ENCODE measurements around the gene TATDN3.
"Not testable (repeated sequence)": the region's sequence is repeated elsewhere in the genome, so short reads cannot be mapped to it uniquely, and the experiment has no call there.

Gene TATDN3

DNA sequence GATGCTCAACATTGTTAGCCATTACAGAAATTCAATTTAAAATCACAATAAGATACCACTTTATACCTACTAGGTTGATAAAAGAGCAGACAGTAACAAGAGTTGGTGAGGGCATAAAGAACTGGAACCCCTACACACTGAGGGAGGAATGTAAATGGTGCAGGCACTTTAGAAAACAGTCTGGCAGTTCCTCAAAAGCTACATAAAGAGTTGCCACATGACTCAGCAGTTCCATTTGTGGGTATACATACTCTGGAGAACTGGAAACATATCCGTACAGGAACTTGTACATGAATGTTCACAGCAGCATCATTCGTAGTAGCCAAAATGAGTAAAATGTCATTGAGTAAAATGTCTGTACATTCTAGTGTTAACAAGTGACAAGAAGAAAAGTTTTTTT lies 17.1 kb upstream of the TATDN3 start:
- no peak overlapping the region for H3K4me3 ChIP-seq (ENCODE audit: low read depth, low read length, poor library complexity, severe bottlenecking)
- no peaks in the 10 kb centered on the region for H3K9me3 ChIP-seq (ENCODE audit: low read length)
- TF ChIP-seq, protein P1, sequence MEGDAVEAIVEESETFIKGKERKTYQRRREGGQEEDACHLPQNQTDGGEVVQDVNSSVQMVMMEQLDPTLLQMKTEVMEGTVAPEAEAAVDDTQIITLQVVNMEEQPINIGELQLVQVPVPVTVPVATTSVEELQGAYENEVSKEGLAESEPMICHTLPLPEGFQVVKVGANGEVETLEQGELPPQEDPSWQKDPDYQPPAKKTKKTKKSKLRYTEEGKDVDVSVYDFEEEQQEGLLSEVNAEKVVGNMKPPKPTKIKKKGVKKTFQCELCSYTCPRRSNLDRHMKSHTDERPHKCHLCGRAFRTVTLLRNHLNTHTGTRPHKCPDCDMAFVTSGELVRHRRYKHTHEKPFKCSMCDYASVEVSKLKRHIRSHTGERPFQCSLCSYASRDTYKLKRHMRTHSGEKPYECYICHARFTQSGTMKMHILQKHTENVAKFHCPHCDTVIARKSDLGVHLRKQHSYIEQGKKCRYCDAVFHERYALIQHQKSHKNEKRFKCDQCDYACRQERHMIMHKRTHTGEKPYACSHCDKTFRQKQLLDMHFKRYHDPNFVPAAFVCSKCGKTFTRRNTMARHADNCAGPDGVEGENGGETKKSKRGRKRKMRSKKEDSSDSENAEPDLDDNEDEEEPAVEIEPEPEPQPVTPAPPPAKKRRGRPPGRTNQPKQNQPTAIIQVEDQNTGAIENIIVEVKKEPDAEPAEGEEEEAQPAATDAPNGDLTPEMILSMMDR (IDR thresholded peaks at IDR 0.05; ENCODE audit: low read length), result no peak
- no peak for TF ChIP-seq EZH2 (IDR thresholded peaks at IDR 0.05; ENCODE audit: borderline replicate concordance, low read length)
- H3K27me3 ChIP-seq (ENCODE audit: insufficient read depth, low read length), result no peaks in the 10 kb centered on the region
- no peaks in the 10 kb centered on the region for H3K4me1 ChIP-seq (ENCODE audit: insufficient read depth, low read length, severe bottlenecking)
- H3K36me3 ChIP-seq (ENCODE audit: insufficient read depth, low read length), result peaks cover 37% of the 10 kb centered on the region
- no peak overlapping the region for H3K4me2 ChIP-seq (ENCODE audit: low read length)
- H3K27ac ChIP-seq (ENCODE audit: low read depth, low read length, poor library complexity, severe bottlenecking), result no peak overlapping the region
- H2AFZ ChIP-seq (ENCODE audit: low read length), result no peak overlapping the region
- no peak overlapping the region for H3K9ac ChIP-seq (ENCODE audit: low read length)
- H4K20me1 ChIP-seq (ENCODE audit: insufficient read depth, low read length), result no peaks in the 10 kb centered on the region
- H3K9me2 ChIP-seq (ENCODE audit: low read depth, low read length), result no peaks in the 10 kb centered on the region
- H3K79me2 ChIP-seq (ENCODE audit: insufficient read depth, low read length), result no peaks in the 10 kb centered on the region; the same call in 1 of the 2 replicates
- no peaks in the 10 kb centered on the region for H3F3A ChIP-seq (ENCODE audit: insufficient read depth, low read length)

DNA sequence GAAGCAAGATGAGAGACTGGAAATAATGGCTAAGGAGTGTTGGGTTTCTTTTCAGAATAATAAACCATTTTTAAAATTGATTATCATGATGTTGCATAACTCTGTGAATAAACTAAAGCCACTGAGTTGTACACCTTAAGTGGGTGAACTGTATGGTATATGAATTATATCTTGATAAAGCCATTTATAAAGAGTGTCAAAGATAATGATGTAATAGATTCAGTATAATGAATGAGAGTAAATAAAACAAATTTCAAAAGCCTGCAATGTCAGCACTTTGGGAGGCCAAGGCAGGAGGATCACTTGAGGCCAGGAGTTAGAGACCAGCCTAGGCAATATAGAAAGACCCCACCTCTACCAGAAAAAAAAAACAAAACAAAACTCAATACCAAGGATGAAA lies 16.5 kb upstream of the TATDN3 start:
- peaks cover 31% of the 10 kb centered on the region for H3K36me3 ChIP-seq (ENCODE audit: insufficient read depth, low read length)
- H3K27me3 ChIP-seq (ENCODE audit: insufficient read depth, low read length), result no peaks in the 10 kb centered on the region
- no peaks in the 10 kb centered on the region; the same call in 1 of the 2 replicates for H3K79me2 ChIP-seq (ENCODE audit: insufficient read depth, low read length)
- no peak overlapping the region for H3K4me2 ChIP-seq (ENCODE audit: low read length)
- no peak overlapping the region for H3K9ac ChIP-seq (ENCODE audit: low read length)
- no peaks in the 10 kb centered on the region for H3K4me1 ChIP-seq (ENCODE audit: insufficient read depth, low read length, severe bottlenecking)
- H3K9me2 ChIP-seq (ENCODE audit: low read depth, low read length), result no peaks in the 10 kb centered on the region
- H3K4me3 ChIP-seq (ENCODE audit: low read depth, low read length, poor library complexity, severe bottlenecking), result no peak overlapping the region
- no peaks in the 10 kb centered on the region for H4K20me1 ChIP-seq (ENCODE audit: insufficient read depth, low read length)
- no peak overlapping the region for H2AFZ ChIP-seq (ENCODE audit: low read length)
- no peaks in the 10 kb centered on the region for H3F3A ChIP-seq (ENCODE audit: insufficient read depth, low read length)
- no peak overlapping the region for H3K27ac ChIP-seq (ENCODE audit: low read depth, low read length, poor library complexity, severe bottlenecking)
- no peaks in the 10 kb centered on the region for H3K9me3 ChIP-seq (ENCODE audit: low read length)
- TF ChIP-seq, protein P1 (IDR thresholded peaks at IDR 0.05; ENCODE audit: low read length), result no peak

DNA sequence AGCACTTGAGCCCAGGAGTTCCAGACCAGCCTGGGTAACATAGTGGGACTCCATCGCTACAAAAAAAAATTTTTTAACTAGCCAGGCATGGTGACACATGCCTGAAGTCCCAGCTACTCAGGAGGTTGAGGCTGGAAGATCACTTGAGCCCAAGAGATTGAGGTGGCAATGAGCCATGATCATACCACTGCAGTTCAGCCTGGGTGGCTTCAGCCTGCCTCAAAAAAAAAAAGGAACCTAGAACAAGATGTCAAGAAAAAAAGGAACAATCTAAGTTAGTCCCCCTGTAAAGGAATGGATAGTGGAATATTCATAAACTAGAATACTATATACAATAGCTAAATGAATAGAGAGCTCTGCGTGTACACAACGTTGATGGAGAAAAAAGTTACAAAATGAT lies 14.5 kb upstream of the TATDN3 start:
- no peaks in the 10 kb centered on the region for H3K79me2 ChIP-seq (ENCODE audit: insufficient read depth, low read length)
- H3K36me3 ChIP-seq (ENCODE audit: insufficient read depth, low read length), result peaks cover 38% of the 10 kb centered on the region

DNA sequence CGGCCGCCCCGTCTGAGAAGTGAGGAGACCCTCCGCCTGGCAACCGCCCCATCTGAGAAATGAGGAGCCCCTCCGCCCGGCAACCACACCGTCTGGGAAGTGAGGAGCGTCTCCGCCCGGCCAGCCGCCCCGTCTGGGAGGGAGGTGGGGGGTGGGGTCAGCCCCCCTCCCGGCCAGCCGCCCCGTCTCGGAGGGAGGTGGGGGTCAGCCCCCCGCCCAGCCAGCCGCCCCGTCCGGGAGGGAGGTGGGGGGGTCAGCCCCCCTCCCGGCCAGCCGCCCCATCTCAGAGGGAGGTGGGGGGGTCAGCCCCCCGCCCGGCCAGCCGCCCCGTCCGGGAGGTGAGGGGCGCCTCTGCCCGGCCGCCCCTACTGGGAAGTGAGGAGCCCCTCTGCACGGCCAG lies 12.6 kb upstream of the TATDN3 start:
- H3K79me2 ChIP-seq (ENCODE audit: insufficient read depth, low read length); H3F3A ChIP-seq (ENCODE audit: insufficient read depth, low read length); H3K4me1 ChIP-seq (ENCODE audit: insufficient read depth, low read length, severe bottlenecking); H3K9ac ChIP-seq (ENCODE audit: low read length); H3K4me2 ChIP-seq (ENCODE audit: low read length); H3K9me3 ChIP-seq (ENCODE audit: low read length); H3K4me3 ChIP-seq (ENCODE audit: low read depth, low read length, poor library complexity, severe bottlenecking); H4K20me1 ChIP-seq (ENCODE audit: insufficient read depth, low read length); H3K9me2 ChIP-seq (ENCODE audit: low read depth, low read length); H3K27me3 ChIP-seq (ENCODE audit: insufficient read depth, low read length); H2AFZ ChIP-seq (ENCODE audit: low read length); H3K27ac ChIP-seq (ENCODE audit: low read depth, low read length, poor library complexity, severe bottlenecking): not testable (repeated sequence)
- H3K36me3 ChIP-seq (ENCODE audit: insufficient read depth, low read length), result peaks cover 42% of the 10 kb centered on the region

More for the DNA sequence above, 14.5 kb upstream of the TATDN3 start:
- Histone ChIP-seq H3K27ac (ENCODE audit: low read depth, low read length, poor library complexity, severe bottlenecking) (no peak overlapping the region), H2AFZ (ENCODE audit: low read length) (no peak overlapping the region), H3K9me3 (ENCODE audit: low read length) (no peaks in the 10 kb centered on the region), H3K27me3 (ENCODE audit: insufficient read depth, low read length) (no peaks in the 10 kb centered on the region), H3K4me1 (ENCODE audit: insufficient read depth, low read length, severe bottlenecking) (no peaks in the 10 kb centered on the region), H3F3A (ENCODE audit: insufficient read depth, low read length) (no peaks in the 10 kb centered on the region), H4K20me1 (ENCODE audit: insufficient read depth, low read length) (no peaks in the 10 kb centered on the region), H3K4me2 (ENCODE audit: low read length) (no peak overlapping the region), H3K9ac (ENCODE audit: low read length) (no peak overlapping the region), H3K9me2 (ENCODE audit: low read depth, low read length) (no peaks in the 10 kb centered on the region), H3K4me3 (ENCODE audit: low read depth, low read length, poor library complexity, severe bottlenecking) (no peak overlapping the region)
- TF ChIP-seq EZH2 (IDR thresholded peaks at IDR 0.05; ENCODE audit: borderline replicate concordance, low read length), result no peak
- TF ChIP-seq, protein P1 (IDR thresholded peaks at IDR 0.05; ENCODE audit: low read length), result no peak
